GM12873 (cell line): ENCODE data around the gene FHIT.

ENCODE experiments used
- TF ChIP-seq, protein P1 (sequence below): IDR thresholded peaks from 2 replicates; pipeline ENCODE4 v1.5.1; 2012; ENCODE audit warnings: low read depth, mild to moderate bottlenecking, moderate library complexity, low read length, control low read depth; ENCODE audit not compliant: insufficient read depth; ENCODE audit errors: missing control alignments

FHIT gene

DNA sequence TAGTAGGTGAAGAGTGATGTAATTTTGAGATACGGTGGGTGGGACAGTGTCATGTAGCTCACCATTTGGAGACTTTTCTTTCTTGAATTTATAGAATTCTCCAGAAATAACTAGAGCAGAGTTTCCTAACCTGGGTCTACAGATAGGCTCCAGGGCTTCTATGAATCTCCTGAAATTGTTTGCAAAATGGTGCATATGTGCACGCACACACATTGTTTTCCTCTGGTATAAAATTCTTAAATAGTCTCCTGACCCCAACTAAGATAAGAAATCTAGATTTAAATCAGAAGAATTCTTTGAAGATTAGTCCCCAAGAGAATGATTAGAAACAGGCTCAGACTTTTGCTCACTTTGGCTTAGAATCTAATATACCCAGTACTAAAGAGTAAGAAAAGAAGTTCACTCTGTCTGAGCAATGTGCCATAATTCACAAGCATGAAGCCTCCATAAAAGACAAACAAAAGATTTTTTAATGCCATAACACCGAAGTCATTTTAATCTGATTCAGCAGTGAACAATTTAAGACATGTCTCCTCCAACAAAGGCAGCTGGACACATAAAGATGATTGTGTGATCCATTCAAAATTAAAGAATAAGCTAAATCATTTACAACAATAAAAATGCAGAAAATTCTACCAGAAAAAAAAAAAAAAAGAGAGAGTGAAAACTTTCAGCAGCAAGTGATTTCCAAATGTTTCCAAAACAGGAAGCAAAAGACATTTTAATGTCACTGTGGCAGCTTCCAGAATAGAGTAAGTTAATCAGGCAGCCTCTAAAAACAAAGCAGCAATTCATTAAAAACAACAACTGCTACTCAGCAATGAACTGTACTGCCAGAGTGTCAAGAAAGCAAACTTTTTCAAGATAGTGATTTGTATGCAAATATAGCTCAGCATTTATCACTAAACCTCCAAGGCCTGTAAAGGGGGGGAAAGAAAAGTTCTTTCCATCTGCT lies 1225.9 kb downstream of the FHIT start:
- TF ChIP-seq, protein P1, sequence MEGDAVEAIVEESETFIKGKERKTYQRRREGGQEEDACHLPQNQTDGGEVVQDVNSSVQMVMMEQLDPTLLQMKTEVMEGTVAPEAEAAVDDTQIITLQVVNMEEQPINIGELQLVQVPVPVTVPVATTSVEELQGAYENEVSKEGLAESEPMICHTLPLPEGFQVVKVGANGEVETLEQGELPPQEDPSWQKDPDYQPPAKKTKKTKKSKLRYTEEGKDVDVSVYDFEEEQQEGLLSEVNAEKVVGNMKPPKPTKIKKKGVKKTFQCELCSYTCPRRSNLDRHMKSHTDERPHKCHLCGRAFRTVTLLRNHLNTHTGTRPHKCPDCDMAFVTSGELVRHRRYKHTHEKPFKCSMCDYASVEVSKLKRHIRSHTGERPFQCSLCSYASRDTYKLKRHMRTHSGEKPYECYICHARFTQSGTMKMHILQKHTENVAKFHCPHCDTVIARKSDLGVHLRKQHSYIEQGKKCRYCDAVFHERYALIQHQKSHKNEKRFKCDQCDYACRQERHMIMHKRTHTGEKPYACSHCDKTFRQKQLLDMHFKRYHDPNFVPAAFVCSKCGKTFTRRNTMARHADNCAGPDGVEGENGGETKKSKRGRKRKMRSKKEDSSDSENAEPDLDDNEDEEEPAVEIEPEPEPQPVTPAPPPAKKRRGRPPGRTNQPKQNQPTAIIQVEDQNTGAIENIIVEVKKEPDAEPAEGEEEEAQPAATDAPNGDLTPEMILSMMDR: no peak

DNA sequence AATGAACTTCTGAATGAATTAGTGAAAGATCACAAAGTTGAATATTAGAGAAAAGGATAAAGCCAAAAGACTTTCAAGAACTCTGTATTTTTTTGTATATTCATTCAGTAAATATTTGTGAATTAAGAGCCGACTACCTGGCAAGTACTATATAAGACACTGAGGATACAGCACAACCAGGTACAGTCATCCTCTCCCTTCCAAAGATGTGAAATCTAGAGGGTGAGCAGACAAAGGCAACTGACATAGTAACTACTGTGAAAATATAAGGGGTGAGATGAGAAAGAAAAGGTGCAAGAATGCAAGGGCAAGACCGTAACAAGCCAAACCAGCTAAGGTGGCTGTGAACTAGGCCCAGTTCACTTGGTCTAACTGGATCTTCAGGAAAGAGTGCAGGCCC lies 1226.9 kb downstream of the FHIT start:
- TF ChIP-seq, protein P1: no peak

DNA sequence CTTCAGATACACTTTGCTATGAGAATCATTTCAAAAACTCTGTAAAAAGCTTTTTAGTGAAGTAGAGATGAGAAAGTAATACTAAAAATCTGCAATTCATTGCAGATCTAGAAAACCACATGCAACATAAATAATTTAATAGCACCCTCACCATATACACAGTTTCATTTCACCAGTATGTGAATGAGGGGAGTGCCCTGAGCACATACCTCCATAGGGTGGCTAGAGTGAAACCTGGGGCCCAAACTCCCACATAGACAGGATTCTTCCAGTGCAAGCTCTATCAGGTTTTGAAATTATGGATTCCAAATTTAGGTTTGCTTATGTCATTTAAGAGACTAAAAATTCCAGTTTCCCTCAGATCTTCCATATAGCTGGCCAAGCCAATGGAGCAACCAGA lies 1228.1 kb downstream of the FHIT start:
- TF ChIP-seq, protein P1: no peak

DNA sequence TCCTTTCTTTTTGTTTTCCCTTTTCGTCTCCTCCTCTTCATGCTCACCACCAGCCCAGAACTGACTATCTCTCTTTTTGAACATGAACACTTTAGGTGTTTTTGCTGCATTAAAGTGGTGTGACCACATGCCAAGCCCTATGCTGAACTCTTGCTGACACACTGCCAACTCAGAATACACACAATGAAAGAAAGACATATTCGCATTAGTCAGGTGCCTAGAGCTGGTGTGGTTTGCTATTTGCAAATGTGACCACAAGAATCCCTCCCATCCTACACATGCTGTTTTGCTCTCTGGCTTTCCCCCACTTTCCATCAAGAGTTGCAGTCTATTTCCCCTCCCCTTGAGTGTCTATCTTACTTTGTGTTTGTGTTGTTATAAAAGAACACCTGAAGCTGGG lies 1233.6 kb downstream of the FHIT start:
- TF ChIP-seq, protein P1: no peak

DNA sequence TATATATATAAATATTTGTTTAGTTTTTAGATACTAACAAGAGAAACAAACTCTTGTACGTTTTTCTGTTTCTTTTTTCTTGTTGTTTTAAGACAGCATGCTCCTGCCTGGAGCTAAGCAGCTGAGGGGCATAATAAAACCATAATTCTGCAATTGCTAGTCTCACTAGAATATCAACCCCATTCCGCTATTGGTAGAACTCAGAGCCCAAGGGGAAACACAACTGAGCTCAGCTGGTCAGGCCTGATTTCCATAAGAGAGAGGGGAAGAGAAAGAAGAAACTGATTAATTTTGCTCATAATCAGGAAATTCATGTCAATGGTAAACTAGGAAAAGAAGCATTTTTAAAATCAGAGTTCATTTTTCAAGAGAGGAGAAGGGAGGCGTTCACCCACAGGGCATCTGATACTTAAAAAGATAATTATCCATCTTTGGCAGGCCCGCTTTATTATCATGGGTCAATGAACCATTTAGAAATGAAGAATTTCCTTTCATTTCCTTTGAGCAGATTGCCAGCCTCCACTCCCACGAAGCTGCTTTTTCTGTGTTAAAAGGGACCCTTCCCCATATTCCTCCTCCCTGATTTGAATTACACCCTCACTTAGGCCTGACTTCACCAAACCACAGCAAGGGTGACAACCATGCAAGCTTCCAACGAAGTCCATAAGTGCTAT lies 1236.1 kb downstream of the FHIT start:
- TF ChIP-seq, protein P1: no peak

DNA sequence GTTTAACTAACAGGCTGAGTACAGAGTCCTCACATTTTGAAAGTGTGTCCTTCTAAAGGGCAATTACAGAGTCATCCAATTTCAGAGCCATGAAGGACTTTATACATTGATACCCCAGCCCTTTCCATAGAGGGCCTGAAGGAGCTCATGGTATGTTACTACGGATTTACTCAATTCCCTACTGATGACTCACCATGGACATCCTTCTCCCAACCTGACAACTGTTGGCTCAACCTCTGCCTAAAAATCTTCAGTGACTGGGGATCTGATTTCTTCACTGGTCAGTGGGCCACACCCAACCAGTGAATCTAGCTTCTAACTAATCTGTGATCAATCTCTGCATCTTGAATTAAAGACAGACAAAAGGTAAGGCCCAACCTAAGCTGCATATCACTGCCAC lies 1238.0 kb downstream of the FHIT start:
- TF ChIP-seq, protein P1: no peak

DNA sequence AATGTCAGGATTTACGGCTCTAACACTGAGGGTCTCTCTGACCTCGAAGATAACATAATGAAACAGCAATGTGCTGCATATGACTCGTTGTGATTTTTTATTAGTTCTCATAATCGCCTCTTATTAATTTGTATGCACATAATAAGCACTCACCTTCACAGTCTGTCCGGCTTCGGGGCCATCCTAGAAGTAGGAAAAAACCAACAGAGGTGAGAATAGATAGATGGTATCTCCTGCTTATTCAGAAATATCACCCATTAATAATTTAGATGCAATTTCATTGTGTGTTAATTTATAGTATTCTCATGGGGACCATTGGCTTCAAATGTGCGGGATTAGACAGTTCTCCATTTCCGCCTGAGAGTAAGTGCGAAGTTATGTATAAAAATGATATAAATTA lies 1240.0 kb downstream of the FHIT start:
- TF ChIP-seq, protein P1: no peak
